Dedifferentiated amniotic fluid mesenchymal stem cell (primary cell): Measurements from ENCODE around the gene MAP2K5.

Source experiments
- DNase-seq: peaks from one replicate; pipeline ENCODE4 v3.0.0-alpha.2; 2016; ENCODE audit errors: extremely low spot score

MAP2K5 gene

GRCh38 chr15:67542420-67543347 lies at the start of gene MAP2K5:
TSS of gene MAP2K5 (plus strand) at chr15:67542703. CDS start at chr15:67543336, 633 bp downstream.
- DNase-seq: peak; percentile 73

- DNase-seq: no peak
These were observed 46.9 kb upstream of the MAP2K5 start for GRCh38 chr15:67495585-67495984.

DNA sequence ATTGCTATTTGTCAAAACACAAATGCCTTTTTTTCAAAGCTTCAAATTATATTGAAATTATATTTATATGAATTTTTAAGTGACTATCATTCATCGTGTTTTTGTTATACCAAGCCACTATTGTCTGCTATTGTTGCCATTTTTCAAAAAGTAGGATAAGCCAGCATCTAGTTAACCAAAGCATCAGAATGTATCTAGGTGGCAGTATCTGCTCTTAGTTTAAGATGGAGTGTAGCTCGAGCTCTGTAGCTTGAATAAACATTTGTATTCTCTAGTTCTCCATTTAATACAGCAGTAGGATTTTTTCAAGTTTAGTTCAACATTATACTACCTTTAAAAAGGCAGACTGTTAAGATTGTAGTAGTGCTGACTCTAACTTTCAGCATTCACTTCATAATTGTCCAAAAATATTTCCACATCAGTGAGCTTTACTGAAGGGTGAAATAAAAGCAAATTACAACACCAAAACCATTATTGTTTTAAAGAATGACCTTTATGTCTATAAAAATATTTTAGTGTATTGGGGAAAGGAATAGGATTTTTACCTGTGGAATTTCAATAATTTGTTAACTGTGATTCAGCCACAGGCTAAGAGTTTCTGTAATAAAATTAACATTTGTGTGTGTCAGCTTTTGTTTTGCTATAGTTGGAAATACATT lies 41.2 kb upstream of the MAP2K5 start:
- DNase-seq: peak; percentile 40

DNA sequence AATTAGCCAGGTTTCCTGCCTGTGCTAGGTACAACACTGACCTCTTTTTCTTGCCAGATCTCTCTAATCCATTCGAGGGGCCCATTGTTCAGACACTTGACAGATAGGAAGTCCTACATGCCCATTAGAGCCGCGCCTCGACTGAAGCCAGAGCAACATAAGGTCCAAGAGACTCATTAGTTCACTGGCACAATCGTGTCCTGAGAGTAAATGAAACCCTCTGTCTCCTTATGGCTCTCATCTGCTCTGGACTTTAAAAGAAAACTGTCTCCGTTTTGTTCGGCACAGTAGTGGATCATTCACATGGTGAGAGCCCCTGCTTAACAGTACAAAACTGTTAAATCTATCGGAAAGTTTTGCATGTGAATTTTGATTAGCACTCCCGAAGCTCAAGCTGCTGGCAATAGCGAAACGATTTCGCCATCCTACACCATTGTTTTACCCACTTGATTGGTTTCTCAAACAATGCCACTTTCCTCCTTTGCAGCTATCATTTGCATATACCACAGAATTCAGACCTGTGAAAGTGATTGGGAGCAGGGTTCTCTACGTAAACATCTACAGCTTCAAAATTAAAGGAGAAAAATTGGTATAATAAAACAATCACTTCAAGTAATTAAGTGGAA lies 40.6 kb upstream of the MAP2K5 start:
- DNase-seq: no peak

DNA sequence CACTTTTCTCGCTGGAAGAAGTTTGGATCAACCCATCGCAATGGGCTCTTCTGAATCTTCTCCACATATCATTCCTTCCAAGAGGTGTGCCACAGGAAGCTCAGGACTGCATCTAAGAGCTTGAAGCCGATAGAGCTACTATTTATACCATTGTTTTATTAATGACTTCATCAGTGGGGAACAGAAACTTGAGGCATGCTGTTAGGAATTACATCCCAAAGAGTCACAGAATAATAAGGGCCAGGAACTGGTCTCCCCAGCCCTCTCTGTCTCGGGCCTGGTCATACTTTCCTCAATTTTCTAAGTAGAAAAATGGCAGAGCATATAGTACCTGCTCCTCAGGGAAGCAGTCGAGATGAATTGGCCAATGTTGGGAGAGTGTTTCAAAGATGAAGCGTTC lies 38.4 kb upstream of the MAP2K5 start:
- no peak for DNase-seq

DNA sequence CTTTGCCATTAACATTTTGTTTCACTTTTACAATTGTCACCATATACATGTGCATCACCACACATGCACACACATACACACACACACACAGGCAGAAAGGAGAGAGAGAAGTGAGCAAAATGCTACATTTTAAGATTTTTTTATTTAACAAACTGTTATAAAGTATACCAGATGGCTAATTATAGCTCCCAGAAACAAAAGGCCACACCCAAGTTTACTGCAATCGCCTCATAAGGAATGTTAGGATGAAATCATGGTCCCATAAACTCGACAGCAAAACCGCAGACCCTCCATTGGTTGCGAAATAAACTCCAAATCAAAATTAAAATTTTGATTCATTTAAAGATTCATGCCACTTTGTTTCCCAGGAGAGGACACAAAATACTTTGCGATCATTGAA lies 37.7 kb upstream of the MAP2K5 start:
- DNase-seq: peak; percentile 31

DNA sequence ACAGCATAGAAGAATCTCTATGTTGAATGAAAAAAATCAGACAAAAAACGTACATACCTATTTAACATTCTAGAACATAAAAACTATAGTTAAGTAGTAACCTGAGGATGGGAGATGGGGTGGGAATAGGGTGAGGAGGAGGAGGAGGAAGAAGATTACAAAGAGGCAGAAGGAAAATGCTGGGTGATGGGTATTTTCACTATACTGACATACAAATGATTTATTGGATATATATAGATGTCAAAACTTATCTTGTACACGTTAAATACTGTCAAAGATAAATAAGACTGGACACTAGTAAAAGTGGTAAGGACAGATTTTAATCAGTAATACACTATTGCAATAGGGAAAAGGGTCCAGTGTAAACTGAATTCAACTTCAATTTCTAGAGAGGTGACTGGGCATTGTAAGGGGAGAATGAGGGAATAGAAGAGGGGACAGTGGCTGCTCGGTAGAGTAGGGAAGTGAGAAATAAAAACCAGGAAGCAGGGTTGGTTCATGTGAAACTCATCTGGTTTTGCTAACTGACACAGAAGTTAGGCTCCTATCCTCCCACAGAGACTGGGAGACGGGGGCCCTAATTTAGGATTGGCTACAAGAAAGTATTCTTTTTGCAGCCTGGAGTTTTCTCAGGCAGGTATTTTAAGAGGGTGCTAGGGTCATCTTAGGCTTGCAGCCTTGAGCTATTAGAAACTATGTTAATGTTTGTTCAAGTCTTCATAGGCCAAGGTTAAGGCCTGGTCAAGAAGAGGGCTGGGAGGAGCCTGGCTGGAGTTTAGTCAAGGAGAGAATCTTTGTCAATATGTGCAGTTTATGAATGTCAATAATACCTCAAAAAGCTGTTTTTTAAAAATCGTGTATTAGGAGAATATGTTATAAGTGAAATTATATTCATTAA lies 36.6 kb upstream of the MAP2K5 start:
- no peak for DNase-seq

DNA sequence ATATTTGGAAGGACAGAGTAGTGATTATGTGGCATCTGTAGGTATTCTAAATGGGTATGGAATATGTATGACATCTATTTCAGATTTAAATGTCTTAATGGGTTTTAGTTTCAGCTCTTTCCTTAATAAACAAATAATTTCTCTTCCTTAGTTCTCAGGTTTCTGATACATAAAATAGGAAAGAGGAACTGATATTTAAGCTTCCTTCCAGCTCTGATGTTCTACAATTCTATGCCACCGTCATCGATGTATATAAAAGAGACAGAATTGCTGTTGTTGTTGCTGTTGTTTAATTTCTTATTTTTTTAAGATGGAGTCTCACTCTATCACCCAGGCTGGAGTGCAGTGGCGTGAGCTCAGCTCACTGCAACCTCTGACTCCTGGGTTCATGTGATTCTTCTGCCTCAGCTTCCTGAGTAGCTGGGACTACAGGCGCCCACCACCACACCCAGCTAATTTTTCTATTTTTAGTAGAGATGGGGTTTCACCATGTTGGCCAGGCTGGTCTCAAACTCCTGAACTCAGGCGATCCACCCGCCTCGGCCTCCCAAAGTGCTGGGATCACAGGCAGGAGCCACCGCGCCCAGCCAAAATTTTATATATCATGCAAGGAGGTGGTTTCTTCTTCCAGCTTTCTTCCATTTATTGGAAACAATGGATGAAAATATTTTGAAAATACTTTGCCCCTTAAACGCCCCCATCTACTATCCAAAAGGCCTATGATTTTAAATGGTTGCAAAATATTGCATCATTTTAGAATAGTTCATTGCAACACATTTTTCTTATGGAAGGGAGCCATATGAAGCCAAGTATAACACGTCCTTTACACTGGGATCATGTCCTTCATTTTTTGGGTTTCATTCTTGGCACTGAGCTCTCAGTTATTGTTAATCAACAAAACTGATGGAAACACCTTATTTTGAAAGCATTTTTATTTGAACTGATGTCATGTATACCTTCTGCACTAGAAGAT lies 35.4 kb upstream of the MAP2K5 start:
- DNase-seq: peak; percentile 28

- peak; percentile 22 for DNase-seq
These were observed 34.1 kb upstream of the MAP2K5 start for GRCh38 chr15:67508407-67508806.

GRCh38 chr15:67509918-67510317 lies 32.6 kb upstream of the MAP2K5 start:
- DNase-seq: no peak

- peak; percentile 69 for DNase-seq
These were observed 31.8 kb upstream of the MAP2K5 start for GRCh38 chr15:67510597-67511190.

DNA sequence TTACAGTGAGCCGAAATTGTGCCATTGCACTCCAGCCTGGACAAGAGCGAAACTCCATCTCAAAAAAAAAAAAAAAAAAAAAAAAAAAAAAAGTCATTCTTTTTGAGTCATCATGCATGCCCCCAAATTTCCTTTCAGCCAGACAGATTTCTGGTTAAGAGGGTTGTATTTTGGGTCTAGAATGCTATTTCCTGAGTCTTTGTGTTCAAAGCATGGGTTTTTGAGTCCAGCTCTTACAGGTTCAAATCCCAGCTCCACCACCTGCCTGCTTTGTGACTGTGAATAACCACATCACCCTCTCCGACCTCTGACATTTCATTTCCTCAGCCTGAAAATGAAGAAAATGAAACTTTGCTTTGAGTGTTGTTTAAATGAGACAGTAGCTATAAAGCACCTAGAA lies 30.9 kb upstream of the MAP2K5 start:
- DNase-seq: no peak

DNA sequence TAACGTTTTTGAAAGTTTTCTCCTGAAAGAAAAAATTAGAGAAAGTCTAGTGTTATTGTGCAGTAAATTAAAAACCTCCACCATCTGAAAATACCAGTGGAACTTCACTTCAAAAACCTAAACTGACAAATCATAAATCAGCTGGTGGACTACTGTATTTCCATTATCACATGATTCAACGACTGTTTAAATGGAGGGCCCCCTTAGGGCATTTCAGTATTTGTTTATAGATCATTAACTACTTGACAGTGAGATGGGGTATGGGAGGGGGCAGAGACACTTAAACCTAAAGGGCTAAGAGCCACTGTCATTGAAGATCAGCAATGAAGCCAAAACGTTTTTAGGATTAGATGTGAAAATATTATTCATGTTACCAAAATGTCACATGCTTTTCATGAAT lies 30.4 kb upstream of the MAP2K5 start:
- DNase-seq: no peak

- DNase-seq: no peak
These were observed 29.4 kb upstream of the MAP2K5 start for GRCh38 chr15:67512933-67513714.

GRCh38 chr15:67515090-67515489 lies 27.4 kb upstream of the MAP2K5 start:
- DNase-seq: no peak

DNA sequence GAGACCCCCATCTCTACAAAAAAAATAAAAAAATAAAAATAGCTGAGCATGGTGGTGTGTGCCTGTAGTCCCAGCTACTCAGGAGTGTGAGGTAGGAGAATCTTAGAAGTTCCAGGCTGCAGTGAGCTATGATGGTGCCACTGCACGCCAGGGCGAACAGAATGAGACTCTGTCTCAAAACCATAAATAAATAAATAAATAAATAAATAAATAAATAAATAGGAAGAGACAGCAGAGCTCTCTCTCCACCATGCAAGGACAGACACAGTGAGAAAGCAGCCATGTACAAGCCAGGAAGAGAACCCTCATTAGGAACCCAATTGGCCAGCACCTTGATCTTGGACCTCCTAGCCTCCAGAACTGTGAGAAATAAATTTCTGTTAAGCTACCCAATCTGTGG lies 26.9 kb upstream of the MAP2K5 start:
- DNase-seq: no peak

DNA sequence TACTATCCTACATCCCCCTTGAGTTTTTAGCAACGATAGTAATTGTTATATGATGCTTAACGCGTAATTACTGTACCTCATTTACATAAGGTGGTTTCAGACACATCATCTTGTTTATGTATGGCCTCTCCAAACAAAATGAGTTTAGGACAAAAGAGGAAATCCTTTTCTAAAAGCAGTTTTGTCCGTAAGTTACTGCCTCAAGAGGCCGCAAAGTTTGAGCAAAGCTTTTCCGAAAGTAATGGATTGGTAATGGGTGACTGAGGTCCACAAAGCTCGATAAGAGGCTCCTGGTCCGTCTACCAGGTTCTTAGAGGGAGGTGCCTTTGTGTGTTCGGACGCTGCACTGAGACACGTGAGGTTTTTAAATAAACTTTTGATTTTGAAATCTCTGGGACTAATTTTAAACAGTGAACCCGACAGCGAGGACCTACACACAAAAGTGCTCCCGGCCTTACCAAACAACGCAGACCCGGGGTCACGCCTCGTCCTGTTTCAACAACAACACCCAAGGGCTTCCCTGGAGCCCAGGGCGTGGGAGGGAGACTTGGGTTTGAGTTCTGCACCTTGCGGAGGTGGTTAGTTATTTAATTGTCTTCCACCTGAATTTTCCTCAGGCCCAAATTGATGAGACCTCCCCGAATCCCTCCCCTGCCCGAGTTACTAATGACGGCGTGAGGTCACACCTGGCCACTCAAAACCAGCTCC lies 22.0 kb upstream of the MAP2K5 start:
- no peak for DNase-seq

DNA sequence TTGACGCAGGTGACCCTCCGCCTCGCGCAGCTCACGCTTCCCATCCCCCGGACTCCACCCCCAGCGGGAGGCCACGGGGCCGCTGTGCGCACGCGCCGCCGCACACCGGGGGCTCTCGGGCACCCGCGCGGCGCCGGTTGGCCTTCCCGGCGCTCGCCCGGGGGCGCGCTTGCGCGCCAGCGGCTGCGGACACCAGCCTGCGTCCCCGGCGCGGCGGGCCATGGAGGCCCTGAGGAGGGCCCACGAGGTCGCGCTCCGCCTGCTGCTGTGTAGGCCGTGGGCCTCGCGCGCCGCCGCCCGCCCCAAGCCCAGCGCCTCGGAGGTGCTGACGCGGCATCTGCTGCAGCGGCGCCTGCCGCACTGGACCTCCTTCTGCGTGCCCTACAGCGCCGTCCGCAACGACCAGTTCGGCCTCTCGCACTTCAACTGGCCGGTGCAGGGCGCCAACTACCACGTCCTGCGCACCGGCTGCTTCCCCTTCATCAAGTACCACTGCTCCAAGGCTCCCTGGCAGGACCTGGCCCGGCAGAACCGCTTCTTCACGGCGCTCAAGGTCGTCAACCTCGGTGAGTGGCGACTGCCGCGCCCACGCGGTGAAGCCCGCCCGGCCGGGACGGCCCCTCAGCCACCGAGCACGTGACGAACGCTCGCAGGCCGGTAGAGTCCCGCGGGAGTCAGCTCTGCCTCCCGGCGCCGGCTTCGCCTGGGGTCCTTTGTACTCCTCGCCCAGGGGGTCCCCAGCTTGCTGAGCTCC lies 21.3 kb upstream of the MAP2K5 start, which contains the start of gene C15orf61:
Gene C15orf61, plus strand, starts transcription at position 103 of the 754 bp plus-strand sequence. Its CDS starts 118 bp downstream, at position 221.
- DNase-seq: peak; percentile 64
